Thyroid gland (tissue), 4 donors: ENCODE results near the gene SYDE1. TPM values are rescaled to one million over a fixed set of nuclear protein-coding genes. Genes with fewer than 3 reads are reported as not detected.

Experiments used
- DNase-seq, 2 donors: peaks; one replicate each; pipeline ENCODE4 v3.0.0-alpha.2; 2019
- H3K27ac ChIP-seq, 3 donors: fragments of 200-600 bp; sonication (generic); 1 replicate in 2 of 3; 2 replicates in 1 of 3; pipeline ENCODE4 v1.5.1; 2016 to 2019; ENCODE audit warnings: mild to moderate bottlenecking in 1 of 3, moderate library complexity in 1 of 3
- H3K27me3 ChIP-seq: fragments of 200-600 bp; sonication (generic); one replicate; pipeline ENCODE4 v1.5.1; 2019
- H3K36me3 ChIP-seq, 2 donors: fragments of 200-600 bp; sonication (generic); one replicate each; pipeline ENCODE4 v1.5.1; 2016 to 2019
- H3K4me1 ChIP-seq, 2 donors: fragments of 200-600 bp; sonication (generic); one replicate each; pipeline ENCODE4 v1.5.1; 2017 to 2019
- H3K4me3 ChIP-seq, 3 donors: fragments of 200-600 bp; sonication (generic); replicated peaks in 1 of 3; 1 replicate in 2 of 3; 2 replicates in 1 of 3; pipeline ENCODE4 v1.5.1; 2016; ENCODE audit warnings: mild to moderate bottlenecking in 1 of 3
- H3K9me3 ChIP-seq: fragments of 200-600 bp; sonication (generic); one replicate; pipeline ENCODE4 v1.5.1; 2017
- CTCF ChIP-seq, 6 experiments: fragments of 200-600 bp in 3 of 6; fragments of 450-650 bp in 3 of 6; sonication (generic) in 3 of 6; IDR thresholded peaks; one replicate each; pipeline ENCODE4 v1.5.1; 2016 to 2019; ENCODE audit warnings: antibody characterized with exemption in 6 of 6, mild to moderate bottlenecking in 2 of 6, inconsistent platforms in 1 of 6, moderate library complexity in 1 of 6
- POLR2A ChIP-seq, 2 donors: fragments of 450-650 bp; IDR thresholded peaks; one replicate each; pipeline ENCODE4 v1.6.1; 2017; ENCODE audit warnings: antibody characterized with exemption in 2 of 2, mild to moderate bottlenecking in 2 of 2, moderate library complexity in 1 of 2
- WGBS, 2 donors: methylation state at CpG; one replicate each; pipeline ENCODE4 v1.1.5; 2017; 5-methylcytosine and 5-hydroxymethylcytosine counted together
- intact Hi-C: fragments of 100-400 bp; cut with DNase I; formaldehyde crosslinking; loops from one replicate; pipeline ENCODE4 v1.15.1; 2023
- total RNA-seq, 4 donors: library from RNA; depleted of rRNA; stranded (reverse); fragments of >200 nt; gene quantifications; one replicate each; pipeline ENCODE4 v1.2.3, GENCODE V29; 2016

The SYDE1 gene
- total RNA-seq, 4 donors from 2014 or later = 12.6 to 17.9 (median 15.5) TPM

GRCh38 chr19:15116856-15117255 lies 9.7 kb downstream of the SYDE1 start:
- H3K4me1 ChIP-seq = peaks cover 0 to 7% of the 10 kb centered on the region in 2 donors
- H3K27ac ChIP-seq = no peak overlapping the region
- no peaks in the 10 kb centered on the region for H3K27me3 ChIP-seq
- intact Hi-C loops = no loop called here
- 91 to 93% methylated on average over 12 of the region's 12 CpGs for WGBS, 2 donors
- TF ChIP-seq CTCF (IDR thresholded peaks at IDR 0.05) (no peak), POLR2A (IDR thresholded peaks at IDR 0.05) (no peak)
- no peaks in the 10 kb centered on the region for H3K9me3 ChIP-seq
- no peak overlapping the region for H3K4me3 ChIP-seq
- H3K36me3 ChIP-seq = peaks cover 50 to 68% of the 10 kb centered on the region in 2 donors
- DNase-seq = no peak

- DNase-seq = no peak
- no peak for TF ChIP-seq POLR2A (IDR thresholded peaks at IDR 0.05)
- TF ChIP-seq CTCF (IDR thresholded peaks at IDR 0.05) = no peak
- Histone ChIP-seq H3K9me3 (no peaks in the 10 kb centered on the region), H3K27ac (no peak overlapping the region), H3K27me3 (no peaks in the 10 kb centered on the region), H3K36me3 (peaks cover 52 to 59% of the 10 kb centered on the region in 2 donors), H3K4me1 (peaks cover under 1 to 9% of the 10 kb centered on the region in 2 donors), H3K4me3 (no peak overlapping the region)
- WGBS, 2 donors = 95 to 100% methylated on average over 2 of the region's 2 CpGs
- intact Hi-C loops = no loop called here
Observed at GRCh38 chr19:15118248-15118647, 11.0 kb downstream of the SYDE1 start.

GRCh38 chr19:15118789-15119494 lies 11.7 kb downstream of the SYDE1 start:
- 97% methylated on average over 16 to 20 of the region's 20 CpGs for WGBS, 2 donors
- no peak for TF ChIP-seq POLR2A (IDR thresholded peaks at IDR 0.05)
- no peak for TF ChIP-seq CTCF (IDR thresholded peaks at IDR 0.05)
- intact Hi-C loops = no loop called here
- no peak for DNase-seq
- peaks cover 7 to 16% of the 10 kb centered on the region in 2 donors for H3K4me1 ChIP-seq
- no peak overlapping the region for H3K4me3 ChIP-seq
- peaks cover 45 to 54% of the 10 kb centered on the region in 2 donors for H3K36me3 ChIP-seq
- H3K27ac ChIP-seq = no peak overlapping the region
- H3K27me3 ChIP-seq = no peaks in the 10 kb centered on the region
- no peaks in the 10 kb centered on the region for H3K9me3 ChIP-seq

- Histone ChIP-seq H3K27me3 (no peaks in the 10 kb centered on the region), H3K4me3 (no peak overlapping the region), H3K36me3 (peaks cover 43 to 52% of the 10 kb centered on the region in 2 donors), H3K4me1 (peaks cover 18 to 20% of the 10 kb centered on the region in 2 donors), H3K9me3 (no peaks in the 10 kb centered on the region), H3K27ac (no peak overlapping the region)
- DNase-seq = no peak
- WGBS, 2 donors = 91 to 96% methylated on average over 10 to 14 of the region's 14 CpGs
- no peak for TF ChIP-seq CTCF (IDR thresholded peaks at IDR 0.05)
- TF ChIP-seq POLR2A (IDR thresholded peaks at IDR 0.05) = no peak
- intact Hi-C loops = no loop called here
Observed at GRCh38 chr19:15120135-15121026, 13.2 kb downstream of the SYDE1 start.
